Measurements from ENCODE around the gene SLC8A3. TPM values are rescaled to one million over a fixed set of nuclear protein-coding genes. Genes with fewer than 3 reads are reported as not detected.

The SLC8A3 gene
- total and polyA plus RNA-seq, 4 donors, result 0.23 to 0.45 TPM; not detected in 2

DNA sequence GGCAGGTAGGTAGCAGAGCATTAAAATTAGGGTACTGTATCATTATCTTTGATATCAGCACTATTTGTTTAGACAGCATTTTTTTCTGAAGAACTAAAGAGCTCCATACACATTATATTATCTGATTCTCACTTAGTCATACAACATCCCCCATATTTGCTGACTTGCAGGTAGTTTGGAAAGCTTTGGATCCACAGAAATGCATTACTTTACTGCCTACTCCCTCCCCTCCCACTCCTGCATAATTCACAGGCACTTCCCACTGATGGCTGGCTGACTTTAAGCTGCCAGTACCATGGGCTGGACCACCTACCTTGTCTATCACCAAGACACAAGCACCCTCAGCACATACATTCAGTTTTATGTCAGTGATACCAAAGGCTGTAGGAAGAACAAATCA, 110.4 kb downstream of the SLC8A3 start:
- ATAC-seq (ENCODE audit: low FRiP score) (no peak), DNase-seq (no peak)
- Histone ChIP-seq H3K27ac (ENCODE audit: low read depth in 1 of 2, low read length in 2 of 2) (no peak overlapping the region), H3K27me3 (ENCODE audit: control insufficient read depth in 1 of 2, insufficient read depth in 2 of 2, low read length in 1 of 2) (no peaks in the 10 kb centered on the region), H3K4me1 (ENCODE audit: control insufficient read depth in 1 of 2, insufficient read depth in 2 of 2, low read length in 2 of 2) (no peaks in the 10 kb centered on the region), H3K36me3 (ENCODE audit: control insufficient read depth in 1 of 2, insufficient read depth in 2 of 2, low read length in 1 of 2) (no peaks in the 10 kb centered on the region), H3K9me3 (ENCODE audit: control insufficient read depth, low read length) (no peaks in the 10 kb centered on the region), H3K4me3 (ENCODE audit: low read length in 2 of 2) (no peak overlapping the region)
- intact Hi-C loops (cut with DNase I), result no loop called here

DNA sequence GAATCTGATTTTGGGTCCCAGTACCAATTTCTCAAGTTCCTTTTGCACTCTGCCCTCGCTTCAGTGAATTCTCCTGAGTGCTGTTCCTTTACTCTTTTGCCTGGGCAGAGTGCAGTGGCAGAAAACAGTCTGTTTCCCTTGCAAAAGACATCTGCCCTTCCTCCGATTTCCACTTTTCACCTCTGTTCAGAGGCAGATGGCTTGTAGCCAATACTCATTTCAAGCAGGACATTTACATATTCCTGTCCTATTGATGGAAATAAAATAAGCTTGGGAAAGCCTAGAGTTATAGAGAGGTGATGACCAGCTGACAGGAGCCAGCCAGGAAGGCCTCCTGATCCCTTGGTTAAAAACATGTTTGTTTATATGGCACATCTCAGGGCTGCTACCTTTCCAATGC, 111.0 kb downstream of the SLC8A3 start:
- intact Hi-C loops (cut with DNase I), result no loop called here
- Histone ChIP-seq H3K9me3 (ENCODE audit: control insufficient read depth, low read length) (no peaks in the 10 kb centered on the region), H3K27ac (ENCODE audit: low read depth in 1 of 2, low read length in 2 of 2) (no peak overlapping the region), H3K27me3 (ENCODE audit: control insufficient read depth in 1 of 2, insufficient read depth in 2 of 2, low read length in 1 of 2) (no peaks in the 10 kb centered on the region), H3K36me3 (ENCODE audit: control insufficient read depth in 1 of 2, insufficient read depth in 2 of 2, low read length in 1 of 2) (no peaks in the 10 kb centered on the region), H3K4me3 (ENCODE audit: low read length in 2 of 2) (no peak overlapping the region), H3K4me1 (ENCODE audit: control insufficient read depth in 1 of 2, insufficient read depth in 2 of 2, low read length in 2 of 2) (no peaks in the 10 kb centered on the region)
- ATAC-seq (ENCODE audit: low FRiP score), result no peak
- WGBS, 2 donors, result 46 to 51% methylated on average over 2 of the region's 2 CpGs
- no peak for DNase-seq

DNA sequence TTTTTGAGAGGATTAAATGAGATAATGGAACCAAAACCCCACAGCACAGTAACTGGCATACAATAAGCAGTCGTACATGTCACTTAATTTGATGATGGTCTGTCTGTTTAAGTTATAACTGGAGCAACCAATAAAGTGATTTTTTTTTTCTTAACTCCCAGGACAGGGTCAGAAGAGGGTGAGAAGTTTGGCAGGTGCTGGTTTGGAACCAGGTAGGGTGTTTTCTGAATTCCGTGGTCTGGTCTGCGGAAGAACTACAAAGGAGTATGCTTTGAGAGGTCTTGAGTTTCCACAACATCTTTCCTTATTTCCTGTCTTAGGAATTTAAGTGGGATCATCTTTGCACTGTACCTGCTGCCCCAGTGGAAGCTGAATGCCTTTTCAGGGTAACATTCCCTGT, 111.7 kb downstream of the SLC8A3 start:
- WGBS, 2 donors, result 79 to 84% methylated on average over 3 of the region's 3 CpGs
- intact Hi-C loops (cut with DNase I), result no loop called here
- Histone ChIP-seq H3K4me1 (ENCODE audit: control insufficient read depth in 1 of 2, insufficient read depth in 2 of 2, low read length in 2 of 2) (no peaks in the 10 kb centered on the region), H3K27me3 (ENCODE audit: control insufficient read depth in 1 of 2, insufficient read depth in 2 of 2, low read length in 1 of 2) (no peaks in the 10 kb centered on the region), H3K9me3 (ENCODE audit: control insufficient read depth, low read length) (no peaks in the 10 kb centered on the region), H3K36me3 (ENCODE audit: control insufficient read depth in 1 of 2, insufficient read depth in 2 of 2, low read length in 1 of 2) (no peaks in the 10 kb centered on the region), H3K27ac (ENCODE audit: low read depth in 1 of 2, low read length in 2 of 2) (no peak overlapping the region), H3K4me3 (ENCODE audit: low read length in 2 of 2) (no peak overlapping the region)
- DNase-seq (no peak), ATAC-seq (ENCODE audit: low FRiP score) (no peak)

DNA sequence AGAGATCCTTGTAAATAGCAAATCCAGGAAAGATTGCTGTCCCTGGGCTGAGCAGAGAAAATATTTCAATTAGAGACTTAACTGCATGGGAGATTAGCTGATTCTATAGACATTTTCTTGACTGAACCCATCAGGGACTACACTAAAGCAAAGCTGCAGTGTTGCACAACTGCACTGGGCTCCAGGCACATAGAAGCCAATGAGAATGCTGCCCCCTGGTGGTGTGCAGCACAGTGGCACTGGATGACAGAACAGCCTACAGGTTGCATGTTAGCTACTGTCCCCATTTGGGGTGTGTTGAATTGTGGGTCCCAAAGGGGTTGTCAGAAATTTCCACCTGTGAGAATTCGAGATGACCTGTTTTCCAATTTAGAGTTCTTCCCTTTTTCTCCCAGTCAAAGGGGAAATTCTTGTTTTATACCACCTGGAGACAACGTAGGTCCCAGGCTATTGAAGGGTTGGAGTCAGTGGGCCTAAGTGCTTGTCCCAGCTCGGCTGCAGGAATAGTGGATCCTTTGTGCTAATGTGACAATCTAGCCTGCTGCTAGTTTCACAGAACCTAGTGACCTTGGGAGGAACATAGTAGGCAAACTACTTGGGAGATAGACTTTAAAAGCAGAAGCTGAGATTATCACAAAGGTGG, 114.7 kb downstream of the SLC8A3 start:
- 47% methylated on average over 3 of the region's 3 CpGs for WGBS, 2 donors
- Histone ChIP-seq H3K27me3 (ENCODE audit: control insufficient read depth in 1 of 2, insufficient read depth in 2 of 2, low read length in 1 of 2) (no peaks in the 10 kb centered on the region), H3K4me3 (ENCODE audit: low read length in 2 of 2) (no peak overlapping the region), H3K4me1 (ENCODE audit: control insufficient read depth in 1 of 2, insufficient read depth in 2 of 2, low read length in 2 of 2) (no peaks in the 10 kb centered on the region), H3K36me3 (ENCODE audit: control insufficient read depth in 1 of 2, insufficient read depth in 2 of 2, low read length in 1 of 2) (no peaks in the 10 kb centered on the region), H3K27ac (ENCODE audit: low read depth in 1 of 2, low read length in 2 of 2) (no peak overlapping the region), H3K9me3 (ENCODE audit: control insufficient read depth, low read length) (no peaks in the 10 kb centered on the region)
- ATAC-seq (ENCODE audit: low FRiP score) (no peak), DNase-seq (peak in 1 of 2 donors; percentile 58)
- intact Hi-C loops (cut with DNase I), result no loop called here

DNA sequence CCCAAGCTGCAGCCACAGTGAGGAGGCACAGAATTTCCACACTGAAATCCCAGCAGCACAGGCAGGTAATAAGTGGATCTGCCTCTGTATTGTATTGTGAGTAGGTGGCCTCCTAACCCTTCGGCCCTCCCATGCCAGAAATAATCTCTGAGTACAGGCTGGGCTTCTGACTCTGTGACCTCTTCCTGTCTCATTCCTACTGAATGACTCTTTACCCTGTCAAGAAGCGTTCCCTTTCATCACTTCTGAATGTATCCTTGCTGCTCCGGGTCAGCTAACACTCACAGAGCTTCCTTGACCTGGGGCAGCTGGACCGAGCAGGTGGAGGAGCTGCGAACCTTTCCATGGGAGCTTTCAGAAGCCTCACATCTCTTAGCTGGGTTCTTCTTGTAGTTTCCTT, 119.6 kb downstream of the SLC8A3 start:
- Histone ChIP-seq H3K27me3 (ENCODE audit: control insufficient read depth in 1 of 2, insufficient read depth in 2 of 2, low read length in 1 of 2) (no peaks in the 10 kb centered on the region), H3K4me3 (ENCODE audit: low read length in 2 of 2) (no peak overlapping the region), H3K4me1 (ENCODE audit: control insufficient read depth in 1 of 2, insufficient read depth in 2 of 2, low read length in 2 of 2) (no peaks in the 10 kb centered on the region), H3K36me3 (ENCODE audit: control insufficient read depth in 1 of 2, insufficient read depth in 2 of 2, low read length in 1 of 2) (no peaks in the 10 kb centered on the region), H3K27ac (ENCODE audit: low read depth in 1 of 2, low read length in 2 of 2) (no peak overlapping the region), H3K9me3 (ENCODE audit: control insufficient read depth, low read length) (no peaks in the 10 kb centered on the region)
- intact Hi-C loops (cut with DNase I), result no loop called here
- ATAC-seq (ENCODE audit: low FRiP score) (no peak), DNase-seq (no peak)
- 49 to 64% methylated on average over 5 of the region's 5 CpGs for WGBS, 2 donors

DNA sequence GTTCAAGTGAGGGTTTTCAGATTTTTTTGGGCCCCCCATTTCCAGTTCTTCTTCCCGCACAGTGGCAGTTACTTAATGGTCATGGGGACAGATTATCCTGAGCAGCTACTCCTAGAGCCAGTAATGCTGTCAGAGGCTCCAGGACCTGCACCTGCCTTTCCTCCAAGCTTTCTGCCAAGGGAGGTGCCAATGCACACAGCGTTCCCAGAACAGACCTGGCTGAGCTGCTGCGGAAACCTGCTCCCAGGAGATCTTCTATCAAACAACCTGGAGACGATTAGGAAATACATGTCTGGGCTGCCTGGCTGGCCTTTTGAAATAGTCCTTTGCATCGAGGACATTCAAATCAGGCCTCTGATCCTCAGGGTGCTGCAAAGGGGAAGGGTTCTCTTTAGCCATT, 120.9 kb downstream of the SLC8A3 start:
- no peaks in the 10 kb centered on the region for H3K4me1 ChIP-seq (ENCODE audit: control insufficient read depth in 1 of 2, insufficient read depth in 2 of 2, low read length in 2 of 2)
- no peaks in the 10 kb centered on the region for H3K36me3 ChIP-seq (ENCODE audit: control insufficient read depth in 1 of 2, insufficient read depth in 2 of 2, low read length in 1 of 2)
- H3K27me3 ChIP-seq (ENCODE audit: control insufficient read depth in 1 of 2, insufficient read depth in 2 of 2, low read length in 1 of 2), result no peaks in the 10 kb centered on the region
- WGBS, 2 donors, result 72 to 75% methylated on average over 5 of the region's 5 CpGs
- intact Hi-C loops (cut with DNase I), result no loop called here
- H3K27ac ChIP-seq (ENCODE audit: low read depth in 1 of 2, low read length in 2 of 2), result no peak overlapping the region
- DNase-seq, result no peak
- no peaks in the 10 kb centered on the region for H3K9me3 ChIP-seq (ENCODE audit: control insufficient read depth, low read length)
- H3K4me3 ChIP-seq (ENCODE audit: low read length in 2 of 2), result no peak overlapping the region
- no peak for ATAC-seq (ENCODE audit: low FRiP score)

DNA sequence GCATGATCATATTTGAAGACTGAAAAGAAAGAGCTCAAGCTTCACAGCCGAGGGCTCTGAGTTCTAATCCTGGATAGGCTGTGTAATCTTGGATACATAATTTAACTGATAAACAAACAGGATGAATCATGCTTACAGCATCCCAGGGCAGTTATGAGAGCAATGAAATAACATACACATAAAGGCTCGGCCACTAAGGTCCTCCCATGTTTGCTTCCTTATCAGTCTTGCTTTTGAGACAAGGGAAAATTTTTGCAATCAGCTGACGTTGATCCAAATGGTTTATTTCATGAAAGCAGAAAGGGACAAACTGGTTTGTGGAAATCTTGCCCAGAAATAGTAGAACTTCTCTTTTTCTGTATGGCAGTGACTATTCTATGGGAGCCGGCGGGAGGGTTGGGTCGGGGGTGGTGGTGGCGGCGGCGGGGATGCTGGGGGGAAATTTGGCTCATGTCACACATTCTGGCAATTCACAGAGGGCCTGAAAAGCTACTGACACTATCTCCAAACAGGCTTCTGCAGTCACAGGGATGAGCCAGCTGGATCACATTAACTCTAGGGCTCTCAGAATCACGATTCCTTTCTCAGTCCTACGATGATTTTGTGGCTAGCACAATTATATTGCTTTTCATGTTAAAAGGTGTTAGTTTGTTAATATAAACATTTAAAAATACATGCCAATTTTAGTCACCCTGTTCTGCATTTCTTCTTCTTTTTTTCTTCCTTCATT, 124.5 kb downstream of the SLC8A3 start:
- ATAC-seq (ENCODE audit: low FRiP score) (no peak), DNase-seq (no peak)
- H3K4me3 ChIP-seq (ENCODE audit: low read length in 2 of 2), result no peak overlapping the region
- 59 to 69% methylated on average over 11 of the region's 11 CpGs for WGBS, 2 donors
- intact Hi-C loops (cut with DNase I), result no loop called here
- no peaks in the 10 kb centered on the region for H3K4me1 ChIP-seq (ENCODE audit: control insufficient read depth in 1 of 2, insufficient read depth in 2 of 2, low read length in 2 of 2)
- no peak overlapping the region for H3K27ac ChIP-seq (ENCODE audit: low read depth in 1 of 2, low read length in 2 of 2)
- no peaks in the 10 kb centered on the region for H3K27me3 ChIP-seq (ENCODE audit: control insufficient read depth in 1 of 2, insufficient read depth in 2 of 2, low read length in 1 of 2)
- H3K9me3 ChIP-seq (ENCODE audit: control insufficient read depth, low read length), result no peaks in the 10 kb centered on the region
- no peaks in the 10 kb centered on the region for H3K36me3 ChIP-seq (ENCODE audit: control insufficient read depth in 1 of 2, insufficient read depth in 2 of 2, low read length in 1 of 2)

DNA sequence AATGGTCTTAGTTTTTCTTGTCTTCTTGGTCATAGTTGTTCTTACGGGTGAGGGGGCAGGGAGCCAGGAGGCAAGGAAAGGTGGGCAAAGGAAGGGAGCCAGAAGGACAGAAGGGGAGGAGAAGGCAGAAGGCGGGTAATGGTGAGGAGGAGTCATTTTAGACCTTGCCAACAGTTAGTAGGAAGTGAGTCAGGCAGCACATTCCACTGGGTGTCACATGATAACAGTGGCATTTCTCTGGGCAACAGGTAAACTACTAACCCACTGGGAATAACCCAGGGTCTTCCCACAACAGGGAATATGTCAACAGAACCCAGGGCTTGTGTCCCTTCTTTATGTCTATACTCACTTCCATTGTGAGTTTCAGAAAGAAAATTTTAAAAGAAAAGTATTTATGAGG, 127.6 kb downstream of the SLC8A3 start:
- H3K4me3 ChIP-seq (ENCODE audit: low read length in 2 of 2), result no peak overlapping the region
- H3K9me3 ChIP-seq (ENCODE audit: control insufficient read depth, low read length), result no peaks in the 10 kb centered on the region
- no peak for DNase-seq
- no peaks in the 10 kb centered on the region for H3K36me3 ChIP-seq (ENCODE audit: control insufficient read depth in 1 of 2, insufficient read depth in 2 of 2, low read length in 1 of 2)
- ATAC-seq (ENCODE audit: low FRiP score), result no peak
- intact Hi-C loops (cut with DNase I), result no loop called here
- no peak overlapping the region for H3K27ac ChIP-seq (ENCODE audit: low read depth in 1 of 2, low read length in 2 of 2)
- 81 to 84% methylated on average over 2 of the region's 2 CpGs for WGBS, 2 donors
- peaks cover 0 to 2% of the 10 kb centered on the region in 2 donors for H3K27me3 ChIP-seq (ENCODE audit: control insufficient read depth in 1 of 2, insufficient read depth in 2 of 2, low read length in 1 of 2)
- no peaks in the 10 kb centered on the region for H3K4me1 ChIP-seq (ENCODE audit: control insufficient read depth in 1 of 2, insufficient read depth in 2 of 2, low read length in 2 of 2)

DNA sequence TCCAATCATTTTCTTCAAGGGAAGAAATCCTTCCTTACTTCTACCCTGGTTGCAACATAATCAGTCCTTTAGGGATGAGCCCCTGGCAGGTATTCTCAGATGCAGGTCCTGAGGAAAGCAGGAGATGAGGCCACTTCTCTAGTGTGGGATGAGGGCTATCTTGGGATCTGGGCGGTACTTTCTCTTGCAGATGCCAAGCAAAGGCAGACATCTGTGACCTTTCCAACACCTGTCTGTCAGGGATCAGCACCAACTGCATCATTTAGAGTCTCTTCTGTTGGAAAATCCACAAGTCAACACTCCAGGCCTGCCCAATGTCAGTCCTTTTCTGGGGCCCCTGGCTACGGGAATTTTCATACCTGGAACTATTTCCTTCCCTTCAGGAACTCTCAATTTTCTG, 129.2 kb downstream of the SLC8A3 start:
- Histone ChIP-seq H3K36me3 (ENCODE audit: control insufficient read depth in 1 of 2, insufficient read depth in 2 of 2, low read length in 1 of 2) (no peaks in the 10 kb centered on the region), H3K4me3 (ENCODE audit: low read length in 2 of 2) (no peak overlapping the region), H3K4me1 (ENCODE audit: control insufficient read depth in 1 of 2, insufficient read depth in 2 of 2, low read length in 2 of 2) (no peaks in the 10 kb centered on the region), H3K9me3 (ENCODE audit: control insufficient read depth, low read length) (no peaks in the 10 kb centered on the region), H3K27ac (ENCODE audit: low read depth in 1 of 2, low read length in 2 of 2) (no peak overlapping the region), H3K27me3 (ENCODE audit: control insufficient read depth in 1 of 2, insufficient read depth in 2 of 2, low read length in 1 of 2) (peaks cover 0 to 2% of the 10 kb centered on the region in 2 donors)
- 71 to 83% methylated on average over 2 of the region's 2 CpGs for WGBS, 2 donors
- DNase-seq, result no peak
- no peak for ATAC-seq (ENCODE audit: low FRiP score)
- intact Hi-C loops (cut with DNase I), result no loop called here

Data from aorta (tissue), 5 donors.